Tibial artery (tissue), 4 donors: ENCODE data around the gene ESRRB.

Experiments used
- DNase-seq, 2 donors: peaks; one replicate each; pipeline ENCODE4 v3.0.0-alpha.2; 2019
- H3K27ac ChIP-seq, 2 donors: fragments of 200-600 bp; sonication (generic) in 1 of 2; 1 replicate in 1 of 2; 2 replicates in 1 of 2; pipeline ENCODE4 v1.5.1; 2018 to 2019; ENCODE audit warnings: mild to moderate bottlenecking in 1 of 2
- H3K27me3 ChIP-seq, 2 donors: fragments of 200-600 bp; sonication (generic) in 1 of 2; one replicate each; pipeline versions ENCODE4 v1.5.1 to v1.6.0; 2016 to 2019
- H3K36me3 ChIP-seq, 3 donors: fragments of 200-600 bp; sonication (generic) in 2 of 3; one replicate each; pipeline ENCODE4 v1.5.1; 2016 to 2019; ENCODE audit warnings: mild to moderate bottlenecking in 2 of 3
- H3K4me1 ChIP-seq, 4 donors: fragments of 200-600 bp; sonication (generic) in 2 of 4; 1 replicate in 3 of 4; 2 replicates in 1 of 4; pipeline ENCODE4 v1.5.1; 2016 to 2019
- H3K4me3 ChIP-seq, 2 donors: fragments of 200-600 bp; sonication (generic) in 1 of 2; 1 replicate in 1 of 2; 2 replicates in 1 of 2; pipeline ENCODE4 v1.5.1; 2018 to 2019; ENCODE audit warnings: mild to moderate bottlenecking in 2 of 2
- H3K9me3 ChIP-seq, 3 donors: fragments of 200-600 bp; sonication (generic) in 1 of 3; one replicate each; pipeline ENCODE4 v1.5.1; 2016 to 2019
- CTCF ChIP-seq, 2 experiments: fragments of 200-600 bp in 1 of 2; fragments of 450-650 bp in 1 of 2; IDR thresholded peaks; one replicate each; pipeline ENCODE4 v1.5.1; 2017 to 2019; ENCODE audit warnings: antibody characterized with exemption in 2 of 2, mild to moderate bottlenecking in 1 of 2, moderate library complexity in 1 of 2
- intact Hi-C: fragments of 100-400 bp; cut with DNase I; formaldehyde crosslinking; loops from one replicate; pipeline ENCODE4 v1.15.0; 2023; ENCODE audit warnings: low total_unique reads

The ESRRB gene

GRCh38 chr14:76434220-76434619 lies 58.3 kb downstream of the ESRRB start:
- Histone ChIP-seq H3K27ac (no peak overlapping the region), H3K9me3 (no peaks in the 10 kb centered on the region), H3K27me3 (no peaks in the 10 kb centered on the region), H3K36me3 (no peaks in the 10 kb centered on the region), H3K4me1 (no peaks in the 10 kb centered on the region), H3K4me3 (no peak overlapping the region)
- no peak for DNase-seq
- no peak for TF ChIP-seq CTCF (IDR thresholded peaks at IDR 0.05)
- intact Hi-C loops = no loop called here

- no peak overlapping the region for H3K4me3 ChIP-seq
- TF ChIP-seq CTCF (IDR thresholded peaks at IDR 0.05) = no peak
- no peaks in the 10 kb centered on the region for H3K4me1 ChIP-seq
- H3K27ac ChIP-seq = no peak overlapping the region
- H3K36me3 ChIP-seq = no peaks in the 10 kb centered on the region
- intact Hi-C loops = no loop called here
- H3K9me3 ChIP-seq = no peaks in the 10 kb centered on the region
- DNase-seq = no peak
- no peaks in the 10 kb centered on the region for H3K27me3 ChIP-seq
These were observed 63.4 kb downstream of the ESRRB start for GRCh38 chr14:76439237-76439775.

- DNase-seq = no peak
- Histone ChIP-seq H3K4me1 (no peaks in the 10 kb centered on the region), H3K36me3 (no peaks in the 10 kb centered on the region), H3K9me3 (no peaks in the 10 kb centered on the region), H3K4me3 (no peak overlapping the region), H3K27me3 (peaks cover 0 to 2% of the 10 kb centered on the region in 2 donors), H3K27ac (no peak overlapping the region)
- no peak for TF ChIP-seq CTCF (IDR thresholded peaks at IDR 0.05)
- intact Hi-C loops = no loop called here
These were observed 70.5 kb downstream of the ESRRB start for GRCh38 chr14:76446486-76446885.

GRCh38 chr14:76446921-76447320 lies 71.0 kb downstream of the ESRRB start:
- intact Hi-C loops = no loop called here
- Histone ChIP-seq H3K27me3 (peaks cover 0 to 4% of the 10 kb centered on the region in 2 donors), H3K27ac (no peak overlapping the region), H3K4me3 (no peak overlapping the region), H3K4me1 (no peaks in the 10 kb centered on the region), H3K9me3 (no peaks in the 10 kb centered on the region), H3K36me3 (no peaks in the 10 kb centered on the region)
- no peak for DNase-seq
- no peak for TF ChIP-seq CTCF (IDR thresholded peaks at IDR 0.05)

- no peaks in the 10 kb centered on the region for H3K4me1 ChIP-seq
- peaks cover 0 to 8% of the 10 kb centered on the region in 2 donors for H3K27me3 ChIP-seq
- intact Hi-C loops = no loop called here
- H3K36me3 ChIP-seq = no peaks in the 10 kb centered on the region
- no peaks in the 10 kb centered on the region for H3K9me3 ChIP-seq
- no peak overlapping the region for H3K27ac ChIP-seq
- no peak for TF ChIP-seq CTCF (IDR thresholded peaks at IDR 0.05)
- DNase-seq = no peak
- H3K4me3 ChIP-seq = no peak overlapping the region
These were observed 74.5 kb downstream of the ESRRB start for GRCh38 chr14:76450476-76450875.

- intact Hi-C loops = no loop called here
- peak; percentile 13 to 21 for TF ChIP-seq CTCF (IDR thresholded peaks at IDR 0.05)
These were observed 80.3 kb downstream of the ESRRB start for GRCh38 chr14:76456200-76456599.

More at GRCh38 chr14:76456200-76456599, 80.3 kb downstream of the ESRRB start:
- peaks cover 0 to 5% of the 10 kb centered on the region in 2 donors for H3K27me3 ChIP-seq
- no peaks in the 10 kb centered on the region for H3K4me1 ChIP-seq
- H3K4me3 ChIP-seq = no peak overlapping the region
- H3K27ac ChIP-seq = no peak overlapping the region
- no peaks in the 10 kb centered on the region for H3K9me3 ChIP-seq
- DNase-seq = no peak
- no peaks in the 10 kb centered on the region for H3K36me3 ChIP-seq
